ENCODE results near the gene TSPAN11.

The TSPAN11 gene

DNA sequence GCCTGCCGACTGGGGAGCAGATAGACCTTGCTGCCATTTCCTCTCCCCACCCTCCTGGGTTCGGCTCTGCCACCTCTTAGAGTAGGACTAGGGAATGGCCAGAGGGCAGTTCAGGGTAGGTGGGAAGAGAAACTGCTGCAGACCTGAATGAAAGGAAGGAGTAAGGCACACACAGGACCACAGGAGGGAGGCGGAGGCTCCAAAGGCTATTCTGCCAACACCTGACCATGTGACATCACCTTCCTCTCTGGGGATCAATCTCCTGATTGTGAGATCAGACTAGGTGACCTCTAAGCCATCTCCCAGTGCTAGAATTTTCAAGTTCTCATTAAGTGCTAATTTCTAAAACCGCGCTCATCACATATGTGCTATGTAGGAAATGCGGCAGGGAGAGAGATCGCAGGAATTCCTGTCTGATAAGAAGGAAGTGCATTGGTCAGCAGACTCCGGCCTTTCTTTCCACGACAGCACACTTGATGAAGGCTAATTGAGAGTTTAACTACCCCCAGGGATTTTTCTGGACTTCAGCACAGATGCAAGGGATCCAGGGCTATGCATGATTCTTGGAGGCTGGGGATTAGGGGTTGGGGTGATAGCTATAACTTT is 11.5 kb upstream of the TSPAN11 start:
- TF ChIP-seq, protein P1, sequence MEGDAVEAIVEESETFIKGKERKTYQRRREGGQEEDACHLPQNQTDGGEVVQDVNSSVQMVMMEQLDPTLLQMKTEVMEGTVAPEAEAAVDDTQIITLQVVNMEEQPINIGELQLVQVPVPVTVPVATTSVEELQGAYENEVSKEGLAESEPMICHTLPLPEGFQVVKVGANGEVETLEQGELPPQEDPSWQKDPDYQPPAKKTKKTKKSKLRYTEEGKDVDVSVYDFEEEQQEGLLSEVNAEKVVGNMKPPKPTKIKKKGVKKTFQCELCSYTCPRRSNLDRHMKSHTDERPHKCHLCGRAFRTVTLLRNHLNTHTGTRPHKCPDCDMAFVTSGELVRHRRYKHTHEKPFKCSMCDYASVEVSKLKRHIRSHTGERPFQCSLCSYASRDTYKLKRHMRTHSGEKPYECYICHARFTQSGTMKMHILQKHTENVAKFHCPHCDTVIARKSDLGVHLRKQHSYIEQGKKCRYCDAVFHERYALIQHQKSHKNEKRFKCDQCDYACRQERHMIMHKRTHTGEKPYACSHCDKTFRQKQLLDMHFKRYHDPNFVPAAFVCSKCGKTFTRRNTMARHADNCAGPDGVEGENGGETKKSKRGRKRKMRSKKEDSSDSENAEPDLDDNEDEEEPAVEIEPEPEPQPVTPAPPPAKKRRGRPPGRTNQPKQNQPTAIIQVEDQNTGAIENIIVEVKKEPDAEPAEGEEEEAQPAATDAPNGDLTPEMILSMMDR (IDR thresholded peaks at IDR 0.05), result no peak

DNA sequence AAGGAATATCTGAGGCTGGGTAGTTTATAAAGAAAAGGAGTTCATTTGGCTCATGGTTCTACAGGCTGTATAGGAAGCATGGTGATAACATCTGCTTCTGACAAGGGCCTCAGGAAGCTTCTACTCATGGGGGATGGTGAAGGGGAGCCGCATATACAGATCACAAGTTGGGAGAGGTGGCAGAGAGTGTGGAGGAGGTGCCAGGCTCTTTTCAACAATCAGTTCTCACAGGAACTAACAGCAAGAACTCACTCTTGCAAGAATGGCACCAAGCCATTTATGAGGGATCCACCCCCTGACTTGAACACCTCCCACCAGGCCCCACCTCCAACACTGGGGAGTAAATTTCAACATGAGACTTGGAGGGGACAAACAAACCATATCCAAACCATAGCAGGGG is 3.5 kb upstream of the TSPAN11 start:
- TF ChIP-seq, protein P1 (IDR thresholded peaks at IDR 0.05), result no peak

DNA sequence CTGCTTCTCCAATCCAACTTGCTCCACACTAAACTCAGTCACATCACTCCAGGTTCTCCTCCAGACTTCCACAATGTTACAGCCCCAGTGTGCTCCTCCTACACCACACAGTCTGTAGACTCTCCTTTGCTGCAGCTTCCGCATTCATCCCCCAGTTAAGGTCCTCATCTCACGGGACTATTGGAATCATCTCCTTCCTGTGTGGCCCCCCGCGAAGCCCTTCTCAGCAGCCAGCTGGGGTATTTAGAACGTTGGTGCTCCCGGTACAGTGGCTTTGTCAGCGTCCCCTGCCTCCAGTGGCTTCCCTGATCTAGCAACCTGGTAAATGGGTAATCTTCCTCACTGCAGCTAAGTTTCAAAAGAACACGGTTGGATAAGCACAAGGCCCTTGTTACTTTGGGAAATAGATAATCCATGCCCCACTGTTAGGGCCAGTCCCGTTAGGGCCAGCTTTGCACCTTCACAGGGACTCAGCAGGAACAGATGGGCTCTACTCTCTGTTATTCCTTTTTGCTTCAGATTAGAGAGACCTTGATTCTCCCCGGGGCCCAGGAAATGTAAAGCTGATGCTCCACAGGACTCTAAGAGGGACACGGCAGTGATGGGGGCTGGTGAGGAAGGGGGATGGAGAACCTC is 823 bp upstream of the TSPAN11 start:
- TF ChIP-seq, protein P1 (IDR thresholded peaks at IDR 0.05), result no peak

DNA sequence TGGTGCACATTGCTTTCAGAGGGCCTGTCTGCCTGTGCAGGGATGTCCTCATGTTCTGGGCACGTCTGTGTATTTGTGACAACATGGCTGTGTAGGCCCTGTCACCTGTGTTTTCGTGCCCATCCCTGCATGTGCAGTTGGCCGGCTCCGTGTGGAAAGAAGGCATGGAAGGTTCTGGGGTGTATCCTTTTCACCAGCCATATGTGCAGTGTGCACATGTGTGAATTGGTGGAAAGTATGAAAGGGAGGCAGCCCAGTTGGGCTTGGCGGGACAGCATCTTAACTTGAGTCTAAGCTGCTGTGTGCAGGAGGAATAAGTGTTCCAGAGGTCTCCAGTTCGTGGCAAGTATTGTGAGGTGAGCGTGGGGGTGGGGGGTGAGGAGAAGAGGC is 669 bp downstream of the TSPAN11 start:
- TF ChIP-seq, protein P1 (IDR thresholded peaks at IDR 0.05), result no peak

DNA sequence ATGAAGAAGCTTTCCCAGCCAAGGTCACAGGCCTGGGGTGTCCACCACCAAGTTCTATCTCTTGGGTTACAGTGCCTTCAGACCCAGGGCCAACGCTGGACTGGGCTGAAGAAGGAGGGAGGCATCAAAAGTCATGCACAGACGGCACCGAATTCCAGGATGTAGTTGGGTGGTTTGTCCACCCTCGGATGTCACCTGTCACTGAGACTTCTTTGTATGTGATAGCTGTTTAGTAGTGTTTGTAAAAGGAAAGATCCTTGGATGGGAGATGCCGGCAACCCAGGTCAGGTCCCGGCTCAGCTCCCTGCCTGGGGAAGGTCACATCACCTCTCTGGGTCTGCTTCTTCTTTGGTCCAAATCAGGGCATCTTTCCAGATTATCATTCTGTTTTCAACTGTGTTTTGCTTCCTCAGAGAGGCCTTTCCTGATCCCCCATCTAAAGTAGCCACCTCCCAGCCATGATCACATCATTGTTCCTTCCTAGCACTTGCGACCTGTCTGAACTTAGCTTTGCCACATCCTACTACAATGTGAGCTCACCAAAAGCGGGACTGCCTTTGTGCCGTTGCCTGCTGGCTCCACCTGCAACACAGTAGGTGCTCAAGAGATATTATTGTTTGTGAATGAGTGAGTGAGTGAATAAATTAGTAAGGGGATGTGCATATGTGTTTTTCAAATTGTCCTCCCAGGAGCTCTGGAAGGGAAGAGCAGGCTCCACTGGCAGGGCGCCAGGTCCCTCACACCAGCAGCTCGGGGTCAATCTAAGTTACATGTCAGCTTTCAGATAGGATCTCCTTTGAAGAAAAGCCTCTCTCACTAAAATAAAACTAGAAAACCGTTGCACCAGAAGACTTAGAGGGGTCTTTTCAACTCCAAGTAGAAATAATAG is 2.1 kb downstream of the TSPAN11 start:
- TF ChIP-seq, protein P1 (IDR thresholded peaks at IDR 0.05), result no peak

DNA sequence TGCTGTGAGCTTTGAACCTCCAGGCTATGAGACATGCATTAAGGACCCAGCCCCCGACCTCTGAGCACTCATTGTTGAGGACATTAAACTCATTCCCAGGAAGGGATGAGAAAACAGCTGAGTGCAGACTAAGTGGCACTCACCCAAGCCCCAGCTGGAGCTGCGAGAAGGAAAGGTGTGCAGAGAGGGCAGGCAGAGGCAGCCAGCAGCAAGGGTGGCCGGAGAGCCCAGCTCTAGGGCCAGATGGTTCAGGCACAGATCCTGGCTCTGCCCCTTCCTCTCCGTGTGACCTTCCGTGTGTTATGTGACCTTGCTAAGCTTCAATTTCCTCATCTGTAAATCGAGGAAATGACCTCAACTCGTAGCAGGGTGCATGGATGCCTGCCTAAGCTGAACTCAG is 3.7 kb downstream of the TSPAN11 start:
- TF ChIP-seq, protein P1 (IDR thresholded peaks at IDR 0.05), result no peak

DNA sequence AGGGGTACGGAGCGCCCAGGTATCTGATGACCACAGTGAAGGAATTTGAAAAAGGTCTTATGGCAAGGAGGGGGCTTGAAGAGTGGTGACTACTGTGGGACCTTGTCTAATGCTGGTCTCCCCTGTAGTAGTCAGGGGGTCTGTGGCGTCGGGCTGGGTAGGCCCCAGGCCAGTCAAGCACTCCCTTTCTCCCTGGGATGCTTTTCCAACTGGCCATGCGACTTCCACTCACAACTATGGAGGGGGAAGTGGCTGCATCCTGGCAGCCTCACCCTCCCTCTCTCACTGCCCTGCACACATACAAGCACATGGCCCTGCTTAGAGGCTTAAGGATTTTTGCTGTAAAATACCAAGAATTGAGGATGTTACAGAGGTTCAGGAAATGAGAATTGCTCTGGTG is 4.1 kb downstream of the TSPAN11 start:
- TF ChIP-seq, protein P1 (IDR thresholded peaks at IDR 0.05), result no peak
